Loucy (cell line): ENCODE measurements around the gene WDR19.

Experiments
- H2AFZ ChIP-seq: fragments of 200-600 bp; sonication (generic); 2 replicates; pipeline ENCODE4 v1.6.0; 2016; ENCODE audit warnings: antibody characterized with exemption, mild to moderate bottlenecking, low read length, moderate library complexity
- H3F3A ChIP-seq: fragments of 200-600 bp; 2 replicates; pipeline ENCODE4 v1.6.0; 2016; ENCODE audit warnings: antibody characterized with exemption, low read depth, mild to moderate bottlenecking
- H3K27me3 ChIP-seq: fragments of 200-600 bp; sonication (generic); 2 replicates; pipeline ENCODE4 v1.6.1; 2014; ENCODE audit warnings: low read length, mild to moderate bottlenecking; ENCODE audit not compliant: insufficient read depth, poor library complexity, severe bottlenecking
- H3K36me3 ChIP-seq: fragments of 200-600 bp; sonication (generic); 2 replicates; pipeline ENCODE4 v1.6.1; 2016; ENCODE audit warnings: low read length; ENCODE audit not compliant: insufficient read depth
- H3K4me1 ChIP-seq: fragments of 200-600 bp; sonication (generic); 2 replicates; pipeline ENCODE4 v1.5.1; 2014; ENCODE audit warnings: low read length, mild to moderate bottlenecking; ENCODE audit not compliant: insufficient read depth, poor library complexity, severe bottlenecking
- H3K4me2 ChIP-seq: fragments of 200-600 bp; sonication (generic); 2 replicates; pipeline ENCODE4 v1.6.0; 2014; ENCODE audit warnings: antibody characterized with exemption, low read length, low read depth, mild to moderate bottlenecking; ENCODE audit not compliant: poor library complexity, severe bottlenecking
- H3K4me3 ChIP-seq: fragments of 200-600 bp; sonication (generic); 2 replicates; pipeline ENCODE4 v1.5.1; 2014; ENCODE audit warnings: low read length, mild to moderate bottlenecking, mixed read lengths; ENCODE audit not compliant: poor library complexity, severe bottlenecking
- H3K79me2 ChIP-seq: fragments of 200-600 bp; sonication (generic); 2 replicates; pipeline ENCODE4 v1.6.1; 2014; ENCODE audit warnings: low read length; ENCODE audit not compliant: insufficient read depth
- H3K9ac ChIP-seq: fragments of 200-600 bp; sonication (generic); 2 replicates; pipeline ENCODE4 v1.6.0; 2014; ENCODE audit warnings: mild to moderate bottlenecking, low read depth, low read length, moderate library complexity; ENCODE audit not compliant: poor library complexity, severe bottlenecking
- H3K9me2 ChIP-seq: fragments of 200-600 bp; sonication (generic); replicated peaks from 2 replicates; pipeline ENCODE4 v1.6.1; 2016; ENCODE audit warnings: low read depth, low read length, mixed read lengths
- H3K9me3 ChIP-seq: fragments of 200-600 bp; sonication (generic); 2 replicates; pipeline ENCODE4 v1.6.1; 2014; ENCODE audit warnings: mild to moderate bottlenecking, antibody characterized with exemption, low read length, low read depth; ENCODE audit not compliant: insufficient read depth
- H4K20me1 ChIP-seq: fragments of 200-600 bp; sonication (generic); 2 replicates; pipeline ENCODE4 v1.6.0; 2014; ENCODE audit warnings: antibody characterized with exemption, low read length, mild to moderate bottlenecking; ENCODE audit not compliant: insufficient read depth, poor library complexity, severe bottlenecking
- EZH2phosphoT487 ChIP-seq: fragments of 200-600 bp; IDR thresholded peaks from 2 replicates; pipeline ENCODE4 v1.6.1; 2018; ENCODE audit warnings: antibody characterized with exemption, mild to moderate bottlenecking, moderate library complexity, borderline replicate concordance
- TF ChIP-seq, protein P1 (sequence below): fragments of 200-600 bp; sonication (generic); conservative IDR thresholded peaks from 2 replicates; pipeline ENCODE4 v1.5.1; 2014; ENCODE audit warnings: mild to moderate bottlenecking, antibody characterized with exemption, low read length

The WDR19 gene

DNA sequence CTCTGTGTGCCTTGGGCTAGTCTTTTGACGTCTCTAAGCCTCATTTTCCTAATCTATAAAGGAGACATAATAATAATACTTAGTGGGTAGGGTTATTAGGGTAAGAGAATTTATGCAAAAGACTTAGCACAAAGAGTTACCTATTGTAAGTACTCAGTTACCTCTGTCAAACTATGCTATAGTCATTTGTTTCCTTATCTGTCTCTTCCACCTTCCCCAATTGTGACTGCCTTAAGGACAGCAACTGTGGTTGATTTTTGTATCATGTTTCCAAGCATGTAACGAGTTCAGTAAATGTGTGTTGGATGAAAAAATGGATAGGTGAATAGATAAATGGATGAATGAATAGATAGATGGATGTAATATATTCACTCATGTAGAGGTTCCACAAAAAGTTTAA, 48.1 kb downstream of the WDR19 start:
- Histone ChIP-seq H3K4me1 (no peaks in the 10 kb centered on the region), H2AFZ (no peak overlapping the region), H3K4me3 (no peak overlapping the region), H3K9me2 (no peaks in the 10 kb centered on the region), H3K36me3 (no peaks in the 10 kb centered on the region), H4K20me1 (no peaks in the 10 kb centered on the region), H3F3A (no peaks in the 10 kb centered on the region), H3K79me2 (no peaks in the 10 kb centered on the region), H3K9me3 (no peaks in the 10 kb centered on the region), H3K9ac (no peak overlapping the region), H3K27me3 (no peaks in the 10 kb centered on the region), H3K4me2 (no peak overlapping the region)
- TF ChIP-seq EZH2phosphoT487 = no peak
- TF ChIP-seq, protein P1, sequence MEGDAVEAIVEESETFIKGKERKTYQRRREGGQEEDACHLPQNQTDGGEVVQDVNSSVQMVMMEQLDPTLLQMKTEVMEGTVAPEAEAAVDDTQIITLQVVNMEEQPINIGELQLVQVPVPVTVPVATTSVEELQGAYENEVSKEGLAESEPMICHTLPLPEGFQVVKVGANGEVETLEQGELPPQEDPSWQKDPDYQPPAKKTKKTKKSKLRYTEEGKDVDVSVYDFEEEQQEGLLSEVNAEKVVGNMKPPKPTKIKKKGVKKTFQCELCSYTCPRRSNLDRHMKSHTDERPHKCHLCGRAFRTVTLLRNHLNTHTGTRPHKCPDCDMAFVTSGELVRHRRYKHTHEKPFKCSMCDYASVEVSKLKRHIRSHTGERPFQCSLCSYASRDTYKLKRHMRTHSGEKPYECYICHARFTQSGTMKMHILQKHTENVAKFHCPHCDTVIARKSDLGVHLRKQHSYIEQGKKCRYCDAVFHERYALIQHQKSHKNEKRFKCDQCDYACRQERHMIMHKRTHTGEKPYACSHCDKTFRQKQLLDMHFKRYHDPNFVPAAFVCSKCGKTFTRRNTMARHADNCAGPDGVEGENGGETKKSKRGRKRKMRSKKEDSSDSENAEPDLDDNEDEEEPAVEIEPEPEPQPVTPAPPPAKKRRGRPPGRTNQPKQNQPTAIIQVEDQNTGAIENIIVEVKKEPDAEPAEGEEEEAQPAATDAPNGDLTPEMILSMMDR = no peak

DNA sequence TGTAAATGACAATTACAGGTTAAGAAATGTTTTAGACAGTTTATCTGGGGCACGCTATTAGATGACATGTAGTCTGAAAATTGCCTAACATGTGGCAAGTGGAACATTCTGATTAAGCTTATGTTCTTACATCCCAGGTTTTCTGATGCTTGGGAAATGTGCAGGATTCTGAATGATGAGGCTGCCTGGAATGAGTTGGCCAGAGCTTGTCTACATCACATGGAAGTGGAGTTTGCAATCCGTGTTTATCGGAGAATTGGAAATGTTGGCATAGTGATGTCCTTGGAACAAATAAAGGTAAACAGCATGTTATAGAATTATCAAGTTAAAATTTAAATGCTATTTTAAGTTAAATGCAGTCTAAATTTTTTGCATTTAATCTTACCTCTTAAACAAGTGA, 49.3 kb downstream of the WDR19 start:
- TF ChIP-seq EZH2phosphoT487 = no peak
- TF ChIP-seq, protein P1 = no peak
- no peaks in the 10 kb centered on the region for H3K27me3 ChIP-seq
- H3K9me2 ChIP-seq = no peaks in the 10 kb centered on the region
- no peaks in the 10 kb centered on the region for H3K9me3 ChIP-seq
- no peak overlapping the region for H3K4me3 ChIP-seq
- H3K79me2 ChIP-seq = no peaks in the 10 kb centered on the region
- H3F3A ChIP-seq = no peaks in the 10 kb centered on the region
- H4K20me1 ChIP-seq = no peaks in the 10 kb centered on the region
- no peaks in the 10 kb centered on the region for H3K36me3 ChIP-seq
- H2AFZ ChIP-seq = no peak overlapping the region
- H3K9ac ChIP-seq = no peak overlapping the region
- H3K4me1 ChIP-seq = no peaks in the 10 kb centered on the region
- H3K4me2 ChIP-seq = no peak overlapping the region

DNA sequence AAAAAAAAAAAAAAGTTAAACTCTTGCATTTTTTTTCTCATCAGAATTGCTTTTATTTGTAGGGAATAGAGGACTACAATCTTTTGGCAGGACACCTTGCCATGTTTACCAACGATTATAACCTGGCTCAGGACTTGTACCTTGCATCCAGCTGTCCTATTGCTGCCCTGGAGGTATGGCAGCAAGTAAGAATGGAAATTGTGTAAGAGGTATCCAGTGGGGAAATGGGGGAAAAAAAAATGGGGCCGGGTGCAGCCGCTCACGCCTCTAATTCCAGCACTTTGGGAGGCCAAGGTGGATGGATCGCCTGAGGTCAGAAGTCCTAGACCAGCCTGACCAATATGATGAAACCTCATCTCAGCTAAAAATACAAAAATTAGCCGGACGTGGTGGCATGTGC, 49.8 kb downstream of the WDR19 start:
- H3K9ac ChIP-seq = no peak overlapping the region
- no peaks in the 10 kb centered on the region for H3K79me2 ChIP-seq
- no peaks in the 10 kb centered on the region for H3K27me3 ChIP-seq

More for the DNA sequence above, 49.8 kb downstream of the WDR19 start:
- H3K9me3 ChIP-seq = no peaks in the 10 kb centered on the region
- H3K36me3 ChIP-seq = no peaks in the 10 kb centered on the region
- no peak overlapping the region for H2AFZ ChIP-seq
- H3F3A ChIP-seq = no peaks in the 10 kb centered on the region
- TF ChIP-seq, protein P1 = no peak
- TF ChIP-seq EZH2phosphoT487 = no peak
- no peaks in the 10 kb centered on the region for H3K4me1 ChIP-seq
- H3K4me2 ChIP-seq = no peak overlapping the region
- no peak overlapping the region for H3K4me3 ChIP-seq
- H3K9me2 ChIP-seq = no peaks in the 10 kb centered on the region
- no peaks in the 10 kb centered on the region for H4K20me1 ChIP-seq
